PC-9 (cell line): Measurements from ENCODE around the gene KATNA1.

ENCODE experiments used
- CTCF ChIP-seq: fragments of 200-600 bp; sonication (generic); conservative IDR thresholded peaks from 2 replicates; pipeline ENCODE4 v1.6.1; 2017; ENCODE audit warnings: mixed run types, antibody characterized with exemption, mild to moderate bottlenecking, moderate library complexity
- EZH2 ChIP-seq: fragments of 200-600 bp; sonication (generic); IDR thresholded peaks from 2 replicates; pipeline ENCODE4 v1.8.0; 2017; ENCODE audit warnings: antibody characterized with exemption, low read depth

DNA sequence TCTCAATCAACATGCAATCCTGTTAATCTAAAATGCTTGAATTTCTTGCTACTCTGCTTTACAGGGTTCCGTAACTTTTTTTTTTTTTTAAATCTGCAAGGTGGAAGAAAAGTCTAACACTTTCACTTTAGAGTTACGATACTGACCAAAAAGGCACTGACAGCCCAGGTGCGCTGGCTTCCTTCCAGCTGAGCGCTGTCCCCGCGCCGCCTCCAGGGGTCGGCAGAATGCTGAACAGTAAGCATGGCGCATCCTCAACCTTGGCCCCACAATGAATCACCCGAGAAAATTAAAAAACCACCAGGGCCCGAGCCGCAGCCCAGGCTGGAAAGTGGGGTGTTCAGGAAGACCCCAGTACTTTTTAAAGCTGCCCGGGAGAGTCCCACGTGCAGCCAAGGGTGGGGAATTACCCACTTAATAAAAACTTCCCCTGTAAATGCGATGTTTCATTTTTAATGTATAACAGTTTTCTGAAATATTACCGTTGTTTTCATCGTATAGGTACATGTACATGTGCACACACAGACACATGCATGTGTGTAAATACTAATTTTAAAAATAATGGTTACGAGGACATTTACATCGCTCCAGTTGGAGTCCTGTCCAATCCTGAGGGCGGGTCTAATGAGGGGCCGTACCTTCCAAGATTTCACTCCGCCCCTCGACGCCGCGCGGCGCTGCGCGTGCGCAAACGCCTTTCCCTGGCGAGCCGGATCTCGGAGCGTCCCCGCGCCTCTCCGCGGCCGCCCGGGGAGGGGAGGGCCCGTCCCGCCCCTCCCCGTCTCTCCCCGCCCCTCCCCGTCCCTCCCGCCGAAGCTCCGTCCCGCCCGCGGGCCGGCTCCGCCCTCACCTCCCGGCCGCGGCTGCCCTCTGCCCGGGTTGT is 82.7 kb downstream of the KATNA1 start, which contains the start of gene GINM1:
- TF ChIP-seq CTCF = peak; percentile 71
- TF ChIP-seq EZH2 = no peak
